ENCODE data around the gene KIF16B. TPM values are rescaled to one million over a fixed set of nuclear protein-coding genes. Genes with fewer than 3 reads are reported as not detected.

Gene KIF16B
- total RNA-seq, 1 experiment from 2014 or later = 7.6 TPM

DNA sequence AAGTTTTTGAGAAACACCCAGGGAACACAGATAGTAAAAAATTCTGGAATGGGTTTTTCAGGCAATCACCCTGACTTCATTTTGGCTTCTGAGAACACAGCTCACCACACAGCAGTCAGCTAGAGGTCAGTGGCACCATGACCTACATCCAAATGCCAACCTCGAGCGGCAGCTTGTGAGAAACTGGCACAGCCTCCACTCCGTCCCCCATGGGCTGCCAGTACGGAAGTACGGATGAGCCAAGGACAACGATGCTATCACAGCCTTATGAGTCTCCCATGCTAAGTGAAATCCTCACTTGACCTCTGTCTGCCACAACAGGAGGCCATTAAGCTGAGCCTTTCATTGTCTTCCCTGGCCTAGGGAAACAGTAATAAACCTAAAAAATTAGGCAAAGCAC, 32.0 kb downstream of the KIF16B start (continued):
- no peak for TF ChIP-seq HMGA2 (CRISPR knock-in tag; IDR thresholded peaks at IDR 0.05)
- TF ChIP-seq, protein P1, sequence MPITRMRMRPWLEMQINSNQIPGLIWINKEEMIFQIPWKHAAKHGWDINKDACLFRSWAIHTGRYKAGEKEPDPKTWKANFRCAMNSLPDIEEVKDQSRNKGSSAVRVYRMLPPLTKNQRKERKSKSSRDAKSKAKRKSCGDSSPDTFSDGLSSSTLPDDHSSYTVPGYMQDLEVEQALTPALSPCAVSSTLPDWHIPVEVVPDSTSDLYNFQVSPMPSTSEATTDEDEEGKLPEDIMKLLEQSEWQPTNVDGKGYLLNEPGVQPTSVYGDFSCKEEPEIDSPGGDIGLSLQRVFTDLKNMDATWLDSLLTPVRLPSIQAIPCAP (CRISPR knock-in tag; IDR thresholded peaks at IDR 0.05) = no peak
- no peak for TF ChIP-seq ELF4 (CRISPR knock-in tag; IDR thresholded peaks at IDR 0.05; ENCODE audit: low read depth)
- no peak for TF ChIP-seq SOX15 (CRISPR knock-in tag; IDR thresholded peaks at IDR 0.05)
- TF ChIP-seq, protein P2, sequence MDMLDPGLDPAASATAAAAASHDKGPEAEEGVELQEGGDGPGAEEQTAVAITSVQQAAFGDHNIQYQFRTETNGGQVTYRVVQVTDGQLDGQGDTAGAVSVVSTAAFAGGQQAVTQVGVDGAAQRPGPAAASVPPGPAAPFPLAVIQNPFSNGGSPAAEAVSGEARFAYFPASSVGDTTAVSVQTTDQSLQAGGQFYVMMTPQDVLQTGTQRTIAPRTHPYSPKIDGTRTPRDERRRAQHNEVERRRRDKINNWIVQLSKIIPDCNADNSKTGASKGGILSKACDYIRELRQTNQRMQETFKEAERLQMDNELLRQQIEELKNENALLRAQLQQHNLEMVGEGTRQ (CRISPR knock-in tag; IDR thresholded peaks at IDR 0.05) = no peak
- TF ChIP-seq, protein P3, sequence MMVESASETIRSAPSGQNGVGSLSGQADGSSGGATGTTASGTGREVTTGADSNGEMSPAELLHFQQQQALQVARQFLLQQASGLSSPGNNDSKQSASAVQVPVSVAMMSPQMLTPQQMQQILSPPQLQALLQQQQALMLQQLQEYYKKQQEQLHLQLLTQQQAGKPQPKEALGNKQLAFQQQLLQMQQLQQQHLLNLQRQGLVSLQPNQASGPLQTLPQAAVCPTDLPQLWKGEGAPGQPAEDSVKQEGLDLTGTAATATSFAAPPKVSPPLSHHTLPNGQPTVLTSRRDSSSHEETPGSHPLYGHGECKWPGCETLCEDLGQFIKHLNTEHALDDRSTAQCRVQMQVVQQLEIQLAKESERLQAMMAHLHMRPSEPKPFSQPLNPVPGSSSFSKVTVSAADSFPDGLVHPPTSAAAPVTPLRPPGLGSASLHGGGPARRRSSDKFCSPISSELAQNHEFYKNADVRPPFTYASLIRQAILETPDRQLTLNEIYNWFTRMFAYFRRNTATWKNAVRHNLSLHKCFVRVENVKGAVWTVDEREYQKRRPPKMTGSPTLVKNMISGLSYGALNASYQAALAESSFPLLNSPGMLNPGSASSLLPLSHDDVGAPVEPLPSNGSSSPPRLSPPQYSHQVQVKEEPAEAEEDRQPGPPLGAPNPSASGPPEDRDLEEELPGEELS (CRISPR knock-in tag; IDR thresholded peaks at IDR 0.05) = no peak
- TF ChIP-seq CREM (CRISPR knock-in tag; IDR thresholded peaks at IDR 0.05) = no peak
- TF ChIP-seq TCF7 (CRISPR knock-in tag; IDR thresholded peaks at IDR 0.05; ENCODE audit: low read depth) = no peak

DNA sequence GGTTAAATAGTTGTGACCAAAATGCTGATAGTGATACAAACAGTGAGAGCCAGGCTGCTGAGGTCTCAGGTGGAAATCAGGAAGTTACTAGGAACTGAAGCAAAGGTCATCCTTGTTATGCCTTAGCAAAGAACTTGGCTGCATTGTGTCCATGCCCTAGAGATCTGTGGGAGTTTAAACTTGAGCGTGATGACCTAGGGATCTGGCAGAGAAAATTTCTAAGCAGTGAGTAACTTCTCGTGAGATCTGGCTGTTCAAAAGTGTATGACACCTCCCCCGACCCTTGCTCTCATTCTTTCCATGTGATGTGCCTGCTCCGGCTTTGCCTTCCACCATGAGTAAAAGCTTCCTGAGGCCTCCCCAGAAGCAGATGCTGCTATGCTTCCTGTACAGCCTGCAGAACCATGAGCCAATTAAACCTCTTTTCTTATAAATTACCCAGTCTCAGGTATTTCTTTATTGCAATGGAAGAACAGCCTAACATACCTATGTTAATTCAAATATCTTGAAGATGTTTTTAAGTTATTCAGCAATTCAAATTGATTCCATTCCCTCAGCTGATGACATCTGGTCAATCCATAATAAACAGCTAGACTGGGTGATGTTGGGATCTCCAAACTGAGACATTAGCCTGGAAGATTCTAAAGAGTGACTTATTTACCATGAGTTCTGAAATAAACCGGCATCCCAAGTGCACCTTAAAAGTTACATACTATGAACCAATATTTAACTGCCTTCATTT, 33.8 kb downstream of the KIF16B start:
- H3K27me3 Mint-ChIP-seq (ENCODE audit: low read depth) = no peaks in the 10 kb centered on the region
- no peaks in the 10 kb centered on the region for H3K36me3 Mint-ChIP-seq
- peaks cover 18% of the 10 kb centered on the region for H3K4me1 Mint-ChIP-seq
- H3K4me3 Mint-ChIP-seq = no peak overlapping the region
- ATAC-seq = no peak
- CTCF ChIA-PET = no interaction called here
- no peaks in the 10 kb centered on the region for H3K9me3 Mint-ChIP-seq
- no peak overlapping the region for H3K27ac Mint-ChIP-seq
- POLR2A ChIA-PET = no interaction called here
- TF ChIP-seq ZNF138 (CRISPR knock-in tag; conservative IDR thresholded peaks at IDR 0.05) (no peak), CBFB (CRISPR knock-in tag; IDR thresholded peaks at IDR 0.05; ENCODE audit: low read depth) (no peak), JUN (CRISPR knock-in tag; IDR thresholded peaks at IDR 0.05) (no peak), ZNF396 (CRISPR knock-in tag; IDR thresholded peaks at IDR 0.05; ENCODE audit: borderline replicate concordance) (no peak), TCF7 (CRISPR knock-in tag; IDR thresholded peaks at IDR 0.05; ENCODE audit: low read depth) (no peak)
- TF ChIP-seq, protein P4, sequence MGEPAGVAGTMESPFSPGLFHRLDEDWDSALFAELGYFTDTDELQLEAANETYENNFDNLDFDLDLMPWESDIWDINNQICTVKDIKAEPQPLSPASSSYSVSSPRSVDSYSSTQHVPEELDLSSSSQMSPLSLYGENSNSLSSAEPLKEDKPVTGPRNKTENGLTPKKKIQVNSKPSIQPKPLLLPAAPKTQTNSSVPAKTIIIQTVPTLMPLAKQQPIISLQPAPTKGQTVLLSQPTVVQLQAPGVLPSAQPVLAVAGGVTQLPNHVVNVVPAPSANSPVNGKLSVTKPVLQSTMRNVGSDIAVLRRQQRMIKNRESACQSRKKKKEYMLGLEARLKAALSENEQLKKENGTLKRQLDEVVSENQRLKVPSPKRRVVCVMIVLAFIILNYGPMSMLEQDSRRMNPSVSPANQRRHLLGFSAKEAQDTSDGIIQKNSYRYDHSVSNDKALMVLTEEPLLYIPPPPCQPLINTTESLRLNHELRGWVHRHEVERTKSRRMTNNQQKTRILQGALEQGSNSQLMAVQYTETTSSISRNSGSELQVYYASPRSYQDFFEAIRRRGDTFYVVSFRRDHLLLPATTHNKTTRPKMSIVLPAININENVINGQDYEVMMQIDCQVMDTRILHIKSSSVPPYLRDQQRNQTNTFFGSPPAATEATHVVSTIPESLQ (CRISPR knock-in tag; IDR thresholded peaks at IDR 0.05) = no peak
- TF ChIP-seq, protein P5, sequence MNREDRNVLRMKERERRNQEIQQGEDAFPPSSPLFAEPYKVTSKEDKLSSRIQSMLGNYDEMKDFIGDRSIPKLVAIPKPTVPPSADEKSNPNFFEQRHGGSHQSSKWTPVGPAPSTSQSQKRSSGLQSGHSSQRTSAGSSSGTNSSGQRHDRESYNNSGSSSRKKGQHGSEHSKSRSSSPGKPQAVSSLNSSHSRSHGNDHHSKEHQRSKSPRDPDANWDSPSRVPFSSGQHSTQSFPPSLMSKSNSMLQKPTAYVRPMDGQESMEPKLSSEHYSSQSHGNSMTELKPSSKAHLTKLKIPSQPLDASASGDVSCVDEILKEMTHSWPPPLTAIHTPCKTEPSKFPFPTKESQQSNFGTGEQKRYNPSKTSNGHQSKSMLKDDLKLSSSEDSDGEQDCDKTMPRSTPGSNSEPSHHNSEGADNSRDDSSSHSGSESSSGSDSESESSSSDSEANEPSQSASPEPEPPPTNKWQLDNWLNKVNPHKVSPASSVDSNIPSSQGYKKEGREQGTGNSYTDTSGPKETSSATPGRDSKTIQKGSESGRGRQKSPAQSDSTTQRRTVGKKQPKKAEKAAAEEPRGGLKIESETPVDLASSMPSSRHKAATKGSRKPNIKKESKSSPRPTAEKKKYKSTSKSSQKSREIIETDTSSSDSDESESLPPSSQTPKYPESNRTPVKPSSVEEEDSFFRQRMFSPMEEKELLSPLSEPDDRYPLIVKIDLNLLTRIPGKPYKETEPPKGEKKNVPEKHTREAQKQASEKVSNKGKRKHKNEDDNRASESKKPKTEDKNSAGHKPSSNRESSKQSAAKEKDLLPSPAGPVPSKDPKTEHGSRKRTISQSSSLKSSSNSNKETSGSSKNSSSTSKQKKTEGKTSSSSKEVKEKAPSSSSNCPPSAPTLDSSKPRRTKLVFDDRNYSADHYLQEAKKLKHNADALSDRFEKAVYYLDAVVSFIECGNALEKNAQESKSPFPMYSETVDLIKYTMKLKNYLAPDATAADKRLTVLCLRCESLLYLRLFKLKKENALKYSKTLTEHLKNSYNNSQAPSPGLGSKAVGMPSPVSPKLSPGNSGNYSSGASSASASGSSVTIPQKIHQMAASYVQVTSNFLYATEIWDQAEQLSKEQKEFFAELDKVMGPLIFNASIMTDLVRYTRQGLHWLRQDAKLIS (CRISPR knock-in tag; IDR thresholded peaks at IDR 0.05; ENCODE audit: borderline replicate concordance) = no peak
- TF ChIP-seq, protein P6, sequence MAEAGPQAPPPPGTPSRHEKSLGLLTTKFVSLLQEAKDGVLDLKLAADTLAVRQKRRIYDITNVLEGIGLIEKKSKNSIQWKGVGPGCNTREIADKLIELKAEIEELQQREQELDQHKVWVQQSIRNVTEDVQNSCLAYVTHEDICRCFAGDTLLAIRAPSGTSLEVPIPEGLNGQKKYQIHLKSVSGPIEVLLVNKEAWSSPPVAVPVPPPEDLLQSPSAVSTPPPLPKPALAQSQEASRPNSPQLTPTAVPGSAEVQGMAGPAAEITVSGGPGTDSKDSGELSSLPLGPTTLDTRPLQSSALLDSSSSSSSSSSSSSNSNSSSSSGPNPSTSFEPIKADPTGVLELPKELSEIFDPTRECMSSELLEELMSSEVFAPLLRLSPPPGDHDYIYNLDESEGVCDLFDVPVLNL (CRISPR knock-in tag; IDR thresholded peaks at IDR 0.05; ENCODE audit: borderline replicate concordance, low read depth) = no peak
- TF ChIP-seq, protein P7, sequence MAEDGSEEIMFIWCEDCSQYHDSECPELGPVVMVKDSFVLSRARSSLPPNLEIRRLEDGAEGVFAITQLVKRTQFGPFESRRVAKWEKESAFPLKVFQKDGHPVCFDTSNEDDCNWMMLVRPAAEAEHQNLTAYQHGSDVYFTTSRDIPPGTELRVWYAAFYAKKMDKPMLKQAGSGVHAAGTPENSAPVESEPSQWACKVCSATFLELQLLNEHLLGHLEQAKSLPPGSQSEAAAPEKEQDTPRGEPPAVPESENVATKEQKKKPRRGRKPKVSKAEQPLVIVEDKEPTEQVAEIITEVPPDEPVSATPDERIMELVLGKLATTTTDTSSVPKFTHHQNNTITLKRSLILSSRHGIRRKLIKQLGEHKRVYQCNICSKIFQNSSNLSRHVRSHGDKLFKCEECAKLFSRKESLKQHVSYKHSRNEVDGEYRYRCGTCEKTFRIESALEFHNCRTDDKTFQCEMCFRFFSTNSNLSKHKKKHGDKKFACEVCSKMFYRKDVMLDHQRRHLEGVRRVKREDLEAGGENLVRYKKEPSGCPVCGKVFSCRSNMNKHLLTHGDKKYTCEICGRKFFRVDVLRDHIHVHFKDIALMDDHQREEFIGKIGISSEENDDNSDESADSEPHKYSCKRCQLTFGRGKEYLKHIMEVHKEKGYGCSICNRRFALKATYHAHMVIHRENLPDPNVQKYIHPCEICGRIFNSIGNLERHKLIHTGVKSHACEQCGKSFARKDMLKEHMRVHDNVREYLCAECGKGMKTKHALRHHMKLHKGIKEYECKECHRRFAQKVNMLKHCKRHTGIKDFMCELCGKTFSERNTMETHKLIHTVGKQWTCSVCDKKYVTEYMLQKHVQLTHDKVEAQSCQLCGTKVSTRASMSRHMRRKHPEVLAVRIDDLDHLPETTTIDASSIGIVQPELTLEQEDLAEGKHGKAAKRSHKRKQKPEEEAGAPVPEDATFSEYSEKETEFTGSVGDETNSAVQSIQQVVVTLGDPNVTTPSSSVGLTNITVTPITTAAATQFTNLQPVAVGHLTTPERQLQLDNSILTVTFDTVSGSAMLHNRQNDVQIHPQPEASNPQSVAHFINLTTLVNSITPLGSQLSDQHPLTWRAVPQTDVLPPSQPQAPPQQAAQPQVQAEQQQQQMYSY (CRISPR knock-in tag; IDR thresholded peaks at IDR 0.05) = no peak
- no peak for DNase-seq (ENCODE audit: low spot score)

Data from WTC11 (cell line).